ENCODE results near the gene PTPN11. TPM values are rescaled to one million over a fixed set of nuclear protein-coding genes. Genes with fewer than 3 reads are reported as not detected.

PTPN11 gene
- total RNA-seq, 1 experiment from 2014 or later, result 181 TPM

DNA sequence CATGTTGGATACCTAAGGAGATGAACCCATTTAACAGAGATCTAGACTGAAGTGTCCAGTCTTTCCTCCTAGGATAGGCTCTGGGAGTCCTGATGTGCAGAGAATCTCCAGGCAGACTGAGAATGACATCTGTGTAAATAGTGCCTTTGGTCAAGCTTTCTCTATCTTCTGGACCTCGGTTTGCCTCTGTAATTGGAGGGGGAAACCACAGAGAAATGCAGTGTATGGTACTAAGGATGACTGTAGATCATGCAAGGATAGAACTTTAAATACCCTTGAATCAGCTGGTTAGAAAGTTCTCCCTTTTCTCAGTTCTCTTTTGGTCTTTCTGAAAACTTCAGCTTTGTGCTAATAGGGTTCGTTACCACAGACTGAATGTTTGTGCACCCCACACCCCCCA, 112.2 kb downstream of the PTPN11 start:
- BruUV-seq (replicated peaks), result no TSS peak
- DNase-seq (ENCODE audit: low read depth, low spot score) (no peak), ATAC-seq (no peak)
- Histone ChIP-seq H3K4me1 (ENCODE audit: control insufficient read depth in 1 of 2, insufficient read depth in 2 of 2, low read length in 2 of 2) (peaks cover 0 to 5% of the 10 kb centered on the region in 2 experiments; a peak in 2 of 4 replicates), H3K27me3 (ENCODE audit: insufficient read depth, low read length) (no peaks in the 10 kb centered on the region), H3K27ac (ENCODE audit: low read depth, low read length) (no peak overlapping the region), H3K4me2 (ENCODE audit: low read length) (no peak overlapping the region), H3K9me3 (ENCODE audit: control insufficient read depth in 1 of 2, insufficient read depth in 1 of 2, low read depth in 1 of 2, low read length in 2 of 2) (no peaks in the 10 kb centered on the region), H3K9ac (ENCODE audit: low read length) (no peak overlapping the region), H3K79me2 (ENCODE audit: insufficient read depth, low read length) (no peaks in the 10 kb centered on the region), H3K36me3 (ENCODE audit: control insufficient read depth in 1 of 2, insufficient read depth in 2 of 2, low read length in 2 of 2) (no peaks in the 10 kb centered on the region), H3K4me3 (replicated peaks in 1 of 2; ENCODE audit: low read depth in 1 of 2, low read length in 2 of 2) (no peak overlapping the region), H2AFZ (ENCODE audit: low read depth, low read length, poor library complexity, severe bottlenecking) (no peak overlapping the region), H3K9me2 (ENCODE audit: insufficient read depth) (no peaks in the 10 kb centered on the region), H4K20me1 (ENCODE audit: insufficient read depth) (no peaks in the 10 kb centered on the region)
- TF ChIP-seq POLR2A (IDR thresholded peaks at IDR 0.05; ENCODE audit: borderline replicate concordance, extremely low read depth, insufficient read depth, insufficient read length), result no peak
- TF ChIP-seq RAD21 (IDR thresholded peaks at IDR 0.05; ENCODE audit: low read depth), result no peak
- TF ChIP-seq ELF1 (IDR thresholded peaks at IDR 0.05; ENCODE audit: borderline replicate concordance, low read depth), result no peak
- TF ChIP-seq EGR1 (IDR thresholded peaks at IDR 0.05; ENCODE audit: low read depth), result no peak
- TF ChIP-seq, protein P1, sequence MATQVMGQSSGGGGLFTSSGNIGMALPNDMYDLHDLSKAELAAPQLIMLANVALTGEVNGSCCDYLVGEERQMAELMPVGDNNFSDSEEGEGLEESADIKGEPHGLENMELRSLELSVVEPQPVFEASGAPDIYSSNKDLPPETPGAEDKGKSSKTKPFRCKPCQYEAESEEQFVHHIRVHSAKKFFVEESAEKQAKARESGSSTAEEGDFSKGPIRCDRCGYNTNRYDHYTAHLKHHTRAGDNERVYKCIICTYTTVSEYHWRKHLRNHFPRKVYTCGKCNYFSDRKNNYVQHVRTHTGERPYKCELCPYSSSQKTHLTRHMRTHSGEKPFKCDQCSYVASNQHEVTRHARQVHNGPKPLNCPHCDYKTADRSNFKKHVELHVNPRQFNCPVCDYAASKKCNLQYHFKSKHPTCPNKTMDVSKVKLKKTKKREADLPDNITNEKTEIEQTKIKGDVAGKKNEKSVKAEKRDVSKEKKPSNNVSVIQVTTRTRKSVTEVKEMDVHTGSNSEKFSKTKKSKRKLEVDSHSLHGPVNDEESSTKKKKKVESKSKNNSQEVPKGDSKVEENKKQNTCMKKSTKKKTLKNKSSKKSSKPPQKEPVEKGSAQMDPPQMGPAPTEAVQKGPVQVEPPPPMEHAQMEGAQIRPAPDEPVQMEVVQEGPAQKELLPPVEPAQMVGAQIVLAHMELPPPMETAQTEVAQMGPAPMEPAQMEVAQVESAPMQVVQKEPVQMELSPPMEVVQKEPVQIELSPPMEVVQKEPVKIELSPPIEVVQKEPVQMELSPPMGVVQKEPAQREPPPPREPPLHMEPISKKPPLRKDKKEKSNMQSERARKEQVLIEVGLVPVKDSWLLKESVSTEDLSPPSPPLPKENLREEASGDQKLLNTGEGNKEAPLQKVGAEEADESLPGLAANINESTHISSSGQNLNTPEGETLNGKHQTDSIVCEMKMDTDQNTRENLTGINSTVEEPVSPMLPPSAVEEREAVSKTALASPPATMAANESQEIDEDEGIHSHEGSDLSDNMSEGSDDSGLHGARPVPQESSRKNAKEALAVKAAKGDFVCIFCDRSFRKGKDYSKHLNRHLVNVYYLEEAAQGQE (IDR thresholded peaks at IDR 0.05; ENCODE audit: low read depth), result no peak
- TF ChIP-seq ZNF274 (IDR thresholded peaks at IDR 0.05; ENCODE audit: low read depth, low read length), result no peak
- no peak for TF ChIP-seq SP1 (IDR thresholded peaks at IDR 0.05; ENCODE audit: low read depth)
- TF ChIP-seq JUND (IDR thresholded peaks at IDR 0.05), result no peak
- TF ChIP-seq CEBPB (IDR thresholded peaks at IDR 0.05; ENCODE audit: low read depth), result no peak
- CTCF ChIA-PET, result no interaction called here
- POLR2A ChIA-PET, result no interaction called here
- RAD21 ChIA-PET (ENCODE audit: low non-redundant PET in 1 of 2, low total read pairs in 2 of 2, uncharacterized antibody in 2 of 2, unreplicated experiment in 2 of 2), result no interaction called here
- intact Hi-C loops (cut with micrococcal nuclease), result no loop called here

Measured in HCT116 (cell line).